Bronchial epithelial cell (primary cell): Measurements from ENCODE around the gene NPAS4. TPM values are rescaled to one million over a fixed set of nuclear protein-coding genes. Genes with fewer than 3 reads are reported as not detected.
A peak's percentile ranks its signal among the peaks of the same experiment; 100 is the strongest.
"Not testable (repeated sequence)": the region's sequence is repeated elsewhere in the genome, so short reads cannot be mapped to it uniquely, and the experiment has no call there.

ENCODE experiments used
- DNase-seq: peaks from one replicate; pipeline ENCODE4 v3.0.0-alpha.2; 2010; ENCODE audit warnings: low read depth
- FAIRE-seq: peaks from 2 replicates; lab custom pipeline; 2011; peaks lifted over from hg19 to GRCh38; lab: Jason Lieb, UNC
- H3K27me3 ChIP-seq: 2 replicates; pipeline ENCODE4 v1.5.1; 2011; ENCODE audit warnings: low read length; ENCODE audit not compliant: control insufficient read depth, insufficient read depth
- H3K36me3 ChIP-seq: 2 replicates; pipeline ENCODE4 v1.5.1; 2011; ENCODE audit warnings: low read length; ENCODE audit not compliant: control insufficient read depth, insufficient read depth
- H3K4me3 ChIP-seq: 2 replicates; pipeline ENCODE4 v1.5.1; 2011; ENCODE audit warnings: mild to moderate bottlenecking, low read depth, low read length, control low read depth
- CTCF ChIP-seq: IDR thresholded peaks from 2 replicates; pipeline ENCODE4 v1.5.1; 2011; ENCODE audit warnings: mild to moderate bottlenecking, moderate library complexity, low read length, control low read depth, inconsistent platforms; ENCODE audit not compliant: insufficient read depth, severe bottlenecking
- total RNA-seq: library from RNA; depleted of rRNA; stranded (reverse); fragments of >200 nt; gene quantifications from 2 replicates; pipeline ENCODE4 v1.2.1, GENCODE V29; 2014

Gene NPAS4
- total RNA-seq, 1 donor from 2014 or later: not detected

- H3K27me3 ChIP-seq: no peaks in the 10 kb centered on the region
- H3K36me3 ChIP-seq: no peaks in the 10 kb centered on the region
- TF ChIP-seq CTCF: no peak
- FAIRE-seq (no peak), DNase-seq (no peak)
- H3K4me3 ChIP-seq: no peak overlapping the region
Measured at GRCh38 chr11:66457826-66458225, 37.0 kb downstream of the NPAS4 start.

GRCh38 chr11:66459138-66459778 is 38.4 kb downstream of the NPAS4 start:
- FAIRE-seq (no peak), DNase-seq (no peak)
- H3K4me3 ChIP-seq: no peak overlapping the region
- no peak for TF ChIP-seq CTCF
- H3K27me3 ChIP-seq: no peaks in the 10 kb centered on the region
- no peaks in the 10 kb centered on the region for H3K36me3 ChIP-seq

GRCh38 chr11:66462010-66462409 is 41.2 kb downstream of the NPAS4 start:
- H3K27me3 ChIP-seq: no peaks in the 10 kb centered on the region
- FAIRE-seq: no peak

GRCh38 chr11:66462911-66463310 is 42.1 kb downstream of the NPAS4 start:
- H3K27me3 ChIP-seq: no peaks in the 10 kb centered on the region
- FAIRE-seq (no peak), DNase-seq (peak; percentile 22)
- no peak overlapping the region for H3K4me3 ChIP-seq
- no peak for TF ChIP-seq CTCF
- no peaks in the 10 kb centered on the region for H3K36me3 ChIP-seq

More at GRCh38 chr11:66462010-66462409, 41.2 kb downstream of the NPAS4 start:
- DNase-seq: no peak
- H3K36me3 ChIP-seq: no peaks in the 10 kb centered on the region
- H3K4me3 ChIP-seq: no peak overlapping the region
- no peak for TF ChIP-seq CTCF

GRCh38 chr11:66464116-66464515 is 43.3 kb downstream of the NPAS4 start:
- FAIRE-seq, DNase-seq, H3K4me3 ChIP-seq: not testable (repeated sequence)

GRCh38 chr11:66464916-66465315 is 44.1 kb downstream of the NPAS4 start:
- Histone ChIP-seq H3K36me3 (peaks cover 2% of the 10 kb centered on the region), H3K27me3 (no peaks in the 10 kb centered on the region), H3K4me3 (no peak overlapping the region)
- DNase-seq: no peak
- no peak for FAIRE-seq
- TF ChIP-seq CTCF: no peak

More at GRCh38 chr11:66464116-66464515, 43.3 kb downstream of the NPAS4 start:
- H3K36me3 ChIP-seq, H3K27me3 ChIP-seq: not testable (repeated sequence)
